VCaP (cell line): ENCODE measurements around the gene GGCX.
A peak's percentile ranks its signal among the peaks of the same experiment; 100 is the strongest.

Experiments used
- H3K27ac ChIP-seq: fragments of 450-650 bp; 2 replicates; pipeline ENCODE4 v1.5.1; 2017
- CTCF ChIP-seq: fragments of 450-650 bp; conservative IDR thresholded peaks from 2 replicates; pipeline ENCODE4 v1.5.1; 2017; ENCODE audit warnings: mild to moderate bottlenecking, moderate library complexity

GGCX gene

DNA sequence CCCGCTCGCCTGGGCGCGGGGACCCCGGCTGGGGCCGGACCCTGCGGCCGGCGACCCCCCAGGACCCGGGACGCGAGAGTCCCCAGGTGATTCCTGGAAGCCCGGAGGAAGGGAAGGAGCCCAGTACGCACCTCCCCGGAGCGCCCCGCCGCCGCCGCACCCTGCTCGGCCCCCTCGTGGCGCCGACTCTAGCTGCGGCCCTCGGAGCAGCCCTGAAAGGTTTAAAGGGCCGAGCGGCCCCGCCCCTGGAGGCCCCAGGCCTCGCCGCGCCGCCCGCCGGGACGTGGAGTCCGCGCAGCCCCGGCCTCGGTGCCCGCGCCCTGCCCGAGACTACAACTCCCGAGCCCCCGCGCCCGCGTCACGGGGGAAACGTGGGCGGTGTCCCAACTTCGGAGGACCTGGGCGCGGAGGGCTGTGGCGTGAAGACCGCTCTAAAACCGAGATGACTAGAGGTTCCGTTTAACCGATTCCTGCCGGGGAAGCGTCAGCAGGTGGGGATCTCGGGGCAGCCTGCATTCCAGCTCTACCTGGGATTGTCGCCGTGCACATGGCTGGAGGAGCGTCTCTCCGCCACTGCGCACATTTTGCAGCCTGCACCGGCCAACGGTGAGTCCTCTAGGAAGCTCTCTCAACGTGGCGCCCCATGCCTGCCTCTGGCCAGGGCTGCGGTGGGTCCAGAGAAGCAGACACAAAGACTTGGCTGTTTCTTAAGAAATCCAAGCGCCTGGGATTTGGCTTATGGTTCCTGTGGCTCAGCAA is 41.4 kb upstream of the GGCX start, which contains the start of gene TMEM150A:
Gene TMEM150A, minus strand, starts transcription at position 223 of the 759 bp plus-strand sequence. CDS start 750 bp downstream, outside the sequence.
- peak; percentile 26 for TF ChIP-seq CTCF
- H3K27ac ChIP-seq, result peak within 1 kb of the TSS; percentile 80

DNA sequence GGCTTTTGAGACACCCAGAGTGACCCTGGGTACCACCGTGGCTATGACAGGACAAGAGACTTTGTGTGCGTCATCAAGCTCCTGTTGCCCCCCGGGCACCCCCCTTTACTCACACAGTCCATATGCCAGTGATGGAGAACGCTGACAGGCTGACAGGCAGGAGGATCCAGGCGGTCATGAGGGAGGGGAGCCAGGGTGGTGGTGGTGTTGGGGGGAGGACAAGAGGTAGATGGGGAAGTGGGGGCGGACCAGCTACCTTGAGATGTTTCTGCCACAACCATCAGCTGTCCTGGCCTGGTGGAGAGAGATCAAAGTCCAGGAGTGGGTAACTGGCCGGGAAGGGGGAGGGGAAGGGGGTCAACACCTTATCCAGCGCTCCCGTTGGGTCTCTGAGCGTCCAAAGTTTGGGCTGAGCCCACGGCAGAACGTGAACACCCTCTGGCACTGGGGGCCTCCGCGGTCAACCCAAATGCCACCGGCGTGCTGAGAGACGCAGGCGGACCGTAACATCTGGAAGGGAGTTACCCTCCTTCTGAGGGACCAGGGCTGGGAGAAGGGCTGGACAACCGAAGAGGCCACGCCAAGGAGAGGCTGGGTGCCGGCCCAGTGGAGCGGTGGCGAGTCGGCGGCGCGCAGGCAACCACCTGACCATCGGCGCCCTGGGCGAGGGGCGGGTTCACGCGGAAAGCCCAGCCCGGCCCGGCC is 40.6 kb upstream of the GGCX start:
- peak overlapping the region; percentile 80 for H3K27ac ChIP-seq
- no peak for TF ChIP-seq CTCF

DNA sequence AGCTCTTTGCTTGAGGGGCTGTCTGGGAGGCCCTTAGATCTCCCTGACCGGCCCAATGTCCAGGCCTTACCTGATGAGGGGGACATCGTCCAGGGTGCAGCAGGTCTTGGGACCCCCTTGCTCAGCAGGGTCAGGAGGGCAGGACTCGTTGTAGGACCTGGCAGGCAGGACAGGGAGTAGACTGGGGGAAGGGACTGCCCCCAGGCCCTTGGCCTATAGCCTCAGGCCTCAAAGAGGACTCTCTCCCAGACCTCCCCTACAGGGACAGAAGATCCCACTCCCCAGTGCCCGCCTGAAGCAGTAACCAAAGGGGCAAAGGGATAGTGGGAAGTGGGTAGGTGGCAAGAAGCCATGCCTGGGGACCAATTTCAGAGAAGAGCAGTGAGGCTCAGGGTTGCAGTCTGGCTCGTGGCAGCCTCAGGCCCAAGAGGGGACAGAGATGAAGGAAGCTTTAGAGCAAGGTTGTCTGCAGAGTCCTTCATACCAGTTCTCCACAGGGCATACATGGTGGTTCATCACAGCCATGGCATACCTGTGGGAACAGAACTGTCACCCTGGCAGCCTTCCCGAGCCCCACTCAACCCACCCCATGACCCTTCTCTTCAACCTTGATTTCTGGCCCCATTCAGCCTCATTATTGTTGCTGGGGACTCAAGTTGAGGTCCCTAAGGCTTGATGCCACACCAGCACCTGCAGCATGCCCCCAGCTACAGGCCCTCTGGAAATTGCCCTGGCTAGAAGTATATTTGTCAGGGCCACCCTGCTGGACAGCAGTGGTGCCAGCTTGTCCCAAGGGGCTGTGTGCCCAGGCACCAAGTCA is 39.9 kb upstream of the GGCX start:
- no peak for TF ChIP-seq CTCF
- peak overlapping the region; percentile 80; the same call in 1 of the 2 replicates for H3K27ac ChIP-seq

- no peak overlapping the region for H3K27ac ChIP-seq
- no peak for TF ChIP-seq CTCF
Measured at GRCh38 chr2:85600235-85600575, 38.9 kb upstream of the GGCX start.

GRCh38 chr2:85599468-85600234 is 38.4 kb upstream of the GGCX start:
- H3K27ac ChIP-seq, result no peak overlapping the region
- TF ChIP-seq CTCF, result no peak

DNA sequence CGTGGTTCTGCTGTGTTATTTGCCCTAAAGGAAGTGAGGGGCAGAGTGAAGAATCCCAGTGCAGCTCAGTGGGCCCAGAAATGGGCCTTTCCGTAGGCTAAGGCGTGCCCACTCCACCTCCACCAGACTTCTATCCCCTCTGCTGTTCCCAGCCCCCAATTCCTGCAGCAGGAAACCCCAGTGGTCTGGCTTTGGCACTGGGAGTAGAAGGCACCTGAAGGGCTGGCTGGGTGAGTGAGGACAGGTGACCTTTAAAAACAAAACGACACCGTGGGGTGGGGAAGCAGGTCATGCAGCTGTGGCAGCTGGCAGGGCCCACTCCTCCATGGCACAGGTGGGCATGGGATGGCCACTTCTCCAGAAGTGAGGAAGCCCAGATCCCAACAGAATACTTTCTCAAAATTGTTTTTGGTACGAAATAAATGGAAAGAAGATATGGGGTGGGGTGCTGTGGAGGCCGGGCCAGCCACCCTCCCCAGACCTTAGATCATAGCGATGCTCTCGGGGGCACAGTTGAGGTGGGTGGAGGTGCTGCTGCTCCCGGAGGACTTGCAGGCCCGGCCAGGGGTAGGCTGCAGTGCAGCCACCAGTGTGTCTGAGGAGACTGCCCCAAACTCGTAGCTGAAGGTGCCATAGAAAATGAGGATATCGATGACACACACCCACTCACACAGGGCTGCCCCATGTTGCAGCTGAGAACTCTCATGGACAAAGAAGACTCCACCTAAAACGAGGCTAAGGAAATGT is 37.5 kb upstream of the GGCX start:
- H3K27ac ChIP-seq, result no peak overlapping the region
- TF ChIP-seq CTCF, result no peak
